Measurements from ENCODE around the gene DCAF11. TPM values are rescaled to one million over a fixed set of nuclear protein-coding genes. Genes with fewer than 3 reads are reported as not detected.

Gene DCAF11
- total and polyA plus RNA-seq, 2 of the 13 experiments (the other 11 are each of a cell fraction or from before 2014, with no cell fraction given): 150 to 257 TPM

- TF ChIP-seq, protein P1, sequence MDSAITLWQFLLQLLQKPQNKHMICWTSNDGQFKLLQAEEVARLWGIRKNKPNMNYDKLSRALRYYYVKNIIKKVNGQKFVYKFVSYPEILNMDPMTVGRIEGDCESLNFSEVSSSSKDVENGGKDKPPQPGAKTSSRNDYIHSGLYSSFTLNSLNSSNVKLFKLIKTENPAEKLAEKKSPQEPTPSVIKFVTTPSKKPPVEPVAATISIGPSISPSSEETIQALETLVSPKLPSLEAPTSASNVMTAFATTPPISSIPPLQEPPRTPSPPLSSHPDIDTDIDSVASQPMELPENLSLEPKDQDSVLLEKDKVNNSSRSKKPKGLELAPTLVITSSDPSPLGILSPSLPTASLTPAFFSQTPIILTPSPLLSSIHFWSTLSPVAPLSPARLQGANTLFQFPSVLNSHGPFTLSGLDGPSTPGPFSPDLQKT (CRISPR knock-in tag; IDR thresholded peaks at IDR 0.05; ENCODE audit: borderline replicate concordance): no peak
- TF ChIP-seq ZBTB10 (CRISPR knock-in tag; IDR thresholded peaks at IDR 0.05; ENCODE audit: borderline replicate concordance) (no peak), ZBTB44 (CRISPR knock-in tag; IDR thresholded peaks at IDR 0.05) (no peak), MAFG (CRISPR knock-in tag; IDR thresholded peaks at IDR 0.05) (no peak), KDM5B (CRISPR knock-in tag; IDR thresholded peaks at IDR 0.05; ENCODE audit: borderline replicate concordance) (peak; percentile 55), SRSF9 (IDR thresholded peaks at IDR 0.05; ENCODE audit: borderline replicate concordance, insufficient read depth, low read depth, low read length, poor library complexity, severe bottlenecking) (no peak), KDM1A (CRISPR knock-in tag; IDR thresholded peaks at IDR 0.05) (no peak), NFRKB (IDR thresholded peaks at IDR 0.05) (no peak), TGIF2 (CRISPR knock-in tag; IDR thresholded peaks at IDR 0.05) (no peak), SETDB1 (CRISPR knock-in tag; IDR thresholded peaks at IDR 0.05; ENCODE audit: borderline replicate concordance) (no peak), MXD3 (CRISPR knock-in tag; IDR thresholded peaks at IDR 0.05) (no peak)
- TF ChIP-seq, protein P2, sequence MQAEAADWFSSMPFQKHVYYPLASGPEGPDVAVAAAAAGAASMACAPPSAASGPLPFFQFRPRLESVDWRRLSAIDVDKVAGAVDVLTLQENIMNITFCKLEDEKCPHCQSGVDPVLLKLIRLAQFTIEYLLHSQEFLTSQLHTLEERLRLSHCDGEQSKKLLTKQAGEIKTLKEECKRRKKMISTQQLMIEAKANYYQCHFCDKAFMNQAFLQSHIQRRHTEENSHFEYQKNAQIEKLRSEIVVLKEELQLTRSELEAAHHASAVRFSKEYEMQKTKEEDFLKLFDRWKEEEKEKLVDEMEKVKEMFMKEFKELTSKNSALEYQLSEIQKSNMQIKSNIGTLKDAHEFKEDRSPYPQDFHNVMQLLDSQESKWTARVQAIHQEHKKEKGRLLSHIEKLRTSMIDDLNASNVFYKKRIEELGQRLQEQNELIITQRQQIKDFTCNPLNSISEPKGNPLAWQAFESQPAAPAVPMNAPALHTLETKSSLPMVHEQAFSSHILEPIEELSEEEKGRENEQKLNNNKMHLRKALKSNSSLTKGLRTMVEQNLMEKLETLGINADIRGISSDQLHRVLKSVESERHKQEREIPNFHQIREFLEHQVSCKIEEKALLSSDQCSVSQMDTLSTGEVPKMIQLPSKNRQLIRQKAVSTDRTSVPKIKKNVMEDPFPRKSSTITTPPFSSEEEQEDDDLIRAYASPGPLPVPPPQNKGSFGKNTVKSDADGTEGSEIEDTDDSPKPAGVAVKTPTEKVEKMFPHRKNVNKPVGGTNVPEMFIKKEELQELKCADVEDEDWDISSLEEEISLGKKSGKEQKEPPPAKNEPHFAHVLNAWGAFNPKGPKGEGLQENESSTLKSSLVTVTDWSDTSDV (CRISPR knock-in tag; IDR thresholded peaks at IDR 0.05): no peak
- TF ChIP-seq, protein P3, sequence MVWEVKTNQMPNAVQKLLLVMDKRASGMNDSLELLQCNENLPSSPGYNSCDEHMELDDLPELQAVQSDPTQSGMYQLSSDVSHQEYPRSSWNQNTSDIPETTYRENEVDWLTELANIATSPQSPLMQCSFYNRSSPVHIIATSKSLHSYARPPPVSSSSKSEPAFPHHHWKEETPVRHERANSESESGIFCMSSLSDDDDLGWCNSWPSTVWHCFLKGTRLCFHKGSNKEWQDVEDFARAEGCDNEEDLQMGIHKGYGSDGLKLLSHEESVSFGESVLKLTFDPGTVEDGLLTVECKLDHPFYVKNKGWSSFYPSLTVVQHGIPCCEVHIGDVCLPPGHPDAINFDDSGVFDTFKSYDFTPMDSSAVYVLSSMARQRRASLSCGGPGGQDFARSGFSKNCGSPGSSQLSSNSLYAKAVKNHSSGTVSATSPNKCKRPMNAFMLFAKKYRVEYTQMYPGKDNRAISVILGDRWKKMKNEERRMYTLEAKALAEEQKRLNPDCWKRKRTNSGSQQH (CRISPR knock-in tag; IDR thresholded peaks at IDR 0.05; ENCODE audit: low read depth): no peak
- TF ChIP-seq, protein P4, sequence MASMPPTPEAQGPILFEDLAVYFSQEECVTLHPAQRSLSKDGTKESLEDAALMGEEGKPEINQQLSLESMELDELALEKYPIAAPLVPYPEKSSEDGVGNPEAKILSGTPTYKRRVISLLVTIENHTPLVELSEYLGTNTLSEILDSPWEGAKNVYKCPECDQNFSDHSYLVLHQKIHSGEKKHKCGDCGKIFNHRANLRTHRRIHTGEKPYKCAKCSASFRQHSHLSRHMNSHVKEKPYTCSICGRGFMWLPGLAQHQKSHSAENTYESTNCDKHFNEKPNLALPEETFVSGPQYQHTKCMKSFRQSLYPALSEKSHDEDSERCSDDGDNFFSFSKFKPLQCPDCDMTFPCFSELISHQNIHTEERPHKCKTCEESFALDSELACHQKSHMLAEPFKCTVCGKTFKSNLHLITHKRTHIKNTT (CRISPR knock-in tag; IDR thresholded peaks at IDR 0.05): no peak
Observed at GRCh38 chr14:24096545-24097181, 17.9 kb upstream of the DCAF11 start (continued).
